Fibroblast of skin of right quadriceps (primary cell): ENCODE measurements around the gene TTC7B.

Experiments
- DNase-seq: peaks from one replicate; pipeline ENCODE4 v3.0.0-alpha.2; 2013

The TTC7B gene

GRCh38 chr14:90571149-90571947 lies 244.9 kb downstream of the TTC7B start:
- DNase-seq, result no peak

GRCh38 chr14:90570461-90570860 lies 245.8 kb downstream of the TTC7B start:
- no peak for DNase-seq

- no peak for DNase-seq
Measured at GRCh38 chr14:90569606-90570387, 246.4 kb downstream of the TTC7B start.

- no peak for DNase-seq
Measured at GRCh38 chr14:90569201-90569600, 247.0 kb downstream of the TTC7B start.

GRCh38 chr14:90568405-90568804 lies 247.8 kb downstream of the TTC7B start:
- DNase-seq, result no peak

GRCh38 chr14:90567991-90568390 lies 248.2 kb downstream of the TTC7B start:
- DNase-seq, result no peak

- no peak for DNase-seq
Measured at GRCh38 chr14:90567191-90567590, 249.0 kb downstream of the TTC7B start.

- no peak for DNase-seq
Measured at GRCh38 chr14:90566481-90566880, 249.7 kb downstream of the TTC7B start.

- no peak for DNase-seq
Measured at GRCh38 chr14:90564496-90564895, 251.7 kb downstream of the TTC7B start.

GRCh38 chr14:90562652-90563051 lies 253.6 kb downstream of the TTC7B start:
- no peak for DNase-seq

- DNase-seq, result no peak
Measured at GRCh38 chr14:90561920-90562319, 254.3 kb downstream of the TTC7B start.

- DNase-seq, result no peak
Measured at GRCh38 chr14:90560991-90561390, 255.2 kb downstream of the TTC7B start.

- DNase-seq, result no peak
Measured at GRCh38 chr14:90560558-90560957, 255.7 kb downstream of the TTC7B start.

- no peak for DNase-seq
Measured at GRCh38 chr14:90559811-90560492, 256.3 kb downstream of the TTC7B start.

GRCh38 chr14:90558983-90559590 lies 257.1 kb downstream of the TTC7B start:
- DNase-seq, result no peak

GRCh38 chr14:90558041-90558982 lies 257.9 kb downstream of the TTC7B start:
- no peak for DNase-seq

GRCh38 chr14:90557516-90557915 lies 258.7 kb downstream of the TTC7B start:
- no peak for DNase-seq

- DNase-seq, result no peak
Measured at GRCh38 chr14:90556666-90557450, 259.4 kb downstream of the TTC7B start.

GRCh38 chr14:90556012-90556477 lies 260.2 kb downstream of the TTC7B start:
- peak; percentile 26 for DNase-seq

GRCh38 chr14:90555126-90556011 lies 260.9 kb downstream of the TTC7B start:
- no peak for DNase-seq
